Brain microvascular endothelial cell (primary cell): ENCODE data around the gene SREBF2.

ENCODE experiments used
- DNase-seq: peaks from one replicate; pipeline ENCODE4 v3.0.0-alpha.2; 2020
- H3K27ac ChIP-seq: fragments of 250-450 bp; sonication (Bioruptor Pico); 2 replicates; pipeline ENCODE4 v1.5.1; 2020; ENCODE audit warnings: mild to moderate bottlenecking, moderate library complexity
- H3K27me3 ChIP-seq: fragments of 250-450 bp; sonication (Bioruptor Pico); replicated peaks from 2 replicates; pipeline ENCODE4 v1.5.1; 2020; ENCODE audit warnings: mild to moderate bottlenecking
- H3K36me3 ChIP-seq: fragments of 250-450 bp; sonication (Bioruptor Pico); replicated peaks from 2 replicates; pipeline ENCODE4 v1.5.1; 2020; ENCODE audit warnings: mild to moderate bottlenecking
- H3K4me3 ChIP-seq: 2 replicates; pipeline ENCODE4 v1.5.1; 2011; ENCODE audit warnings: low read depth, mild to moderate bottlenecking, control low read depth, low read length, moderate library complexity
- in situ Hi-C: cut with HindIII; loops from 2 replicates; pipeline ENCODE4 v1.10.0; 2017; ENCODE audit warnings: low sequenced_read_pairs, low pct_ligation_motif_present
- TF ChIP-seq, protein P1 (sequence below): IDR thresholded peaks from 2 replicates; pipeline ENCODE4 v1.5.1; 2011; ENCODE audit warnings: low read depth, mild to moderate bottlenecking, moderate library complexity, low read length, control low read depth, inconsistent platforms; ENCODE audit errors: missing control alignments

SREBF2 gene

DNA sequence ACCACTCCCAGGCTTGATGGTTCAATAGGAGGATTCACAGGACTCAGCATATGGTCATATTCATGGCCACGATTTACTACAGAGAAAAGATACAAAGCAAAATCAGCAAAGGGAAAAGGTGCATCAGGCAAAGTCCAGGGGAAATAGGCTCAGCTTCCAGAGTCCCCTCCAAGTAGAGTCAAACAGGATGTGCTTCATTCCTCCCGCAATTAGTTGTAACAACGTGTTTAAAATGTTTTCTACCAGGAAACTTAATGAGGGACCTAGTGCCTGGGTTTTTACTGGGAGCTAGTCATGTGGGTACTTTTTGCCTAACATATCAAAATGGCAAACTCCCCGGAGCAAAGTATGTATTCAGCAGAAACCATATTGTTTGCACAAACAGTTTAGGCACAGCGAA, 14.9 kb upstream of the SREBF2 start:
- TF ChIP-seq, protein P1, sequence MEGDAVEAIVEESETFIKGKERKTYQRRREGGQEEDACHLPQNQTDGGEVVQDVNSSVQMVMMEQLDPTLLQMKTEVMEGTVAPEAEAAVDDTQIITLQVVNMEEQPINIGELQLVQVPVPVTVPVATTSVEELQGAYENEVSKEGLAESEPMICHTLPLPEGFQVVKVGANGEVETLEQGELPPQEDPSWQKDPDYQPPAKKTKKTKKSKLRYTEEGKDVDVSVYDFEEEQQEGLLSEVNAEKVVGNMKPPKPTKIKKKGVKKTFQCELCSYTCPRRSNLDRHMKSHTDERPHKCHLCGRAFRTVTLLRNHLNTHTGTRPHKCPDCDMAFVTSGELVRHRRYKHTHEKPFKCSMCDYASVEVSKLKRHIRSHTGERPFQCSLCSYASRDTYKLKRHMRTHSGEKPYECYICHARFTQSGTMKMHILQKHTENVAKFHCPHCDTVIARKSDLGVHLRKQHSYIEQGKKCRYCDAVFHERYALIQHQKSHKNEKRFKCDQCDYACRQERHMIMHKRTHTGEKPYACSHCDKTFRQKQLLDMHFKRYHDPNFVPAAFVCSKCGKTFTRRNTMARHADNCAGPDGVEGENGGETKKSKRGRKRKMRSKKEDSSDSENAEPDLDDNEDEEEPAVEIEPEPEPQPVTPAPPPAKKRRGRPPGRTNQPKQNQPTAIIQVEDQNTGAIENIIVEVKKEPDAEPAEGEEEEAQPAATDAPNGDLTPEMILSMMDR = no peak
- H3K27ac ChIP-seq = no peak overlapping the region
- in situ Hi-C loops = no loop called here
- DNase-seq = no peak
- peaks cover 4% of the 10 kb centered on the region for H3K36me3 ChIP-seq
- H3K27me3 ChIP-seq = no peaks in the 10 kb centered on the region
- no peak overlapping the region for H3K4me3 ChIP-seq

DNA sequence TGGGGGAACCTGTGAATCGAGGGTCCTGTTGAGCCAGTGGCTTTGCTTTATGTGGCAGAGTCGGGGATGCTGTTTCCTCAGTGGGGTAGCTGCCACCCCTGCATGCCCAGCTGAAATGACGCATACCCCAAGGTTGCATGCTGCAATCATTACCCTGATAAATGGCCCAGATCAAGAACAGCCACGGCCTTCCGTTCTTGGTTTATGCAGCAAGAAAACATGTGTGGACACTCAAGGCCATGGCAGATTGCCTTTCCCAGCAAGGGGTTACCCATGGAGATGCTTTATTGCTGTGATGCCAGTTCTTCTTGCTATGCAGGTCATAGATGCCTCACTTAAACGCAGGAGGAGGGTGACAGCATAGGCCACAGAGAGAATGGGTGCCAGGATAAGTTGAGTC, 14.3 kb upstream of the SREBF2 start:
- Histone ChIP-seq H3K4me3 (no peak overlapping the region), H3K27me3 (no peaks in the 10 kb centered on the region), H3K27ac (no peak overlapping the region), H3K36me3 (peaks cover 4% of the 10 kb centered on the region)
- no peak for DNase-seq
- in situ Hi-C loops = no loop called here
- TF ChIP-seq, protein P1 = no peak

DNA sequence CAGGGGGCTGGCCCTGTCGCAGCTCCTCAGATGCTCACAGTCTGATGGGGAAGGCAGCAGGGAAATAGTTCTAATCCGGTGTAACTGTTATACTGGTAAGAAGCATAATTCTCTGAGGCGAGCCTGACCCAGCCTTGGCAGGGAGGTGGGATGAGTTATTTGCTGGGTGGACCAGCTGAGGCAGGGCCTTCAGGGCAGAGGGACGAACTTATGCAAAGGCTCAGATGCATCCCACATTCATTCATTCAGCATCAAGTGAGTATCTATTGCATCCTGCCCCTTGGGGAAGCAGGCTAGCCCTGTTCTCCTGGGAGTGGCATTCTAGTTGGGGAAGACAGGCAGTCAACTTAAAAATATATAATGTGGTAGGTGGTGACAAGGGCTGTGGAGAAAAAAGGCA, 13.6 kb upstream of the SREBF2 start:
- in situ Hi-C loops = no loop called here
- Histone ChIP-seq H3K27me3 (no peaks in the 10 kb centered on the region), H3K4me3 (no peak overlapping the region), H3K36me3 (peaks cover 4% of the 10 kb centered on the region), H3K27ac (no peak overlapping the region)
- DNase-seq = no peak
- TF ChIP-seq, protein P1 = no peak

DNA sequence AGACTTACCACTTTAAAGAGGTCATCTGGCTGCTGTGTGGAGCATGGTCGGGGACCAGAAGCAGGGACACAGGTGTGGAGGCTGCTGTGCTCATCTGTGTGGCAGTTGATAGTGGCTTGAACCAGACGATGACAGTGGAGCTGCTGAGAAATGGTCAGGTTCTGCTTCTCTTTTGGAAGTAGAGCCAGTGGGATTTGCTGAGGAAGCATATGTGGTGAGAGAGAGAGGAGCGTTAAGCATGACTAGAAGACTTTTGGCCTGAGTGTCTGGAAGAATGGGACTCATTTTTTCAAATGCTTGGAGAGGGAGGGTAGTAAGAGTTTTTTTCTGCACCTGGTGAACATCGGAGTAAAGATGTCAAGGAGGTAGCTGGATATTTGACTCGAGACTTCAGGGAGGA, 12.5 kb upstream of the SREBF2 start:
- no peak for DNase-seq
- TF ChIP-seq, protein P1 = no peak
- no peak overlapping the region for H3K4me3 ChIP-seq
- H3K27ac ChIP-seq = no peak overlapping the region
- H3K27me3 ChIP-seq = no peaks in the 10 kb centered on the region
- peaks cover 4% of the 10 kb centered on the region for H3K36me3 ChIP-seq
- in situ Hi-C loops = no loop called here

DNA sequence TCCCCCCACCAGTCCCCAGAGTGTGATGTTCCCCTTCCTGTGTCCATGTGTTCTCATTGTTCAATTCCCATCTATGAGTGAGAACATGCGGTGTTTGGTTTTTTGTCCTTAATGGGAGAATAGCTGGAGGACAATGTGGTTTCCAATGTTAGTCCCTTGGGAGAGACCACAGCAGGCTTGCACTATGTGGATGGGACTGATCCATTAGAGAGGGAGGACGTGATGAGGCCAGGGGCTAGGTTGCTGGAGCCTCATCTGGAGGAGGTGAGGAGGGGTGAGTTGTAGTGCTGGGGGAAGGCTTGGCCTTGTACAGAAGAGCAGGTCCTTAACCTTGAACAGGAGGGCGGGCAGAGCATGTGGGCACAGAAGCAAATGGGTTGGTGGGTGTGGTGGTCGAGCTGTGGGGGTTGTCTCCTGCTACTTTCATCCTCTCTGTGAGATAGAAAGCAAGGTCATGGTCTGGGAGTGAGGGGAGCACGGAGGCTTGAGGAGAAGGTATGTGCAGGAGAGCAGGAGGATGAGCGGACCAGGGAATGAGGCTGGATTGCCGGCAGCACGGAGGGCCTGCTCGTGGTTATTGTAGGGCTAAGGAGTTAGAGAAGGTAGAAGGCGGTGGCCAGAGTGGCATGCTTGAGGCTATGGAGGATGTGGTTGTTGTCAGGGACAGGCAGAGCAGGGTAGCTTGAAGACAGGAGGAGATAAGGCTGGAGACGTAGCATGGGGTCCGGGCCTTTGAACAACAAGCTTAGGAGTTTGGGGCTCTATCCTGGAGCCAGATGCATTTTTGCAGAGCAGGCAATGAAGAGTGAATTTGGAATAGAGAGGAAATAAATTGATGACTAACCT, 11.2 kb upstream of the SREBF2 start:
- in situ Hi-C loops = no loop called here
- Histone ChIP-seq H3K27me3 (no peaks in the 10 kb centered on the region), H3K27ac (no peak overlapping the region), H3K36me3 (no peaks in the 10 kb centered on the region), H3K4me3 (no peak overlapping the region)
- no peak for DNase-seq
- TF ChIP-seq, protein P1 = no peak
